HEK293 (cell line): ENCODE results near the gene GPHA2.

Source experiments
- REST ChIP-seq: fragments of 450-650 bp; formaldehyde crosslinking; IDR thresholded peaks from 2 replicates; pipeline ENCODE4 v1.5.1; 2016; ENCODE audit warnings: missing biosample characterization, missing genetic modification characterization
- ZNF121 ChIP-seq: fragments of 450-650 bp; formaldehyde crosslinking; IDR thresholded peaks from 2 replicates; pipeline ENCODE4 v1.5.1; 2016; ENCODE audit warnings: missing biosample characterization, missing genetic modification characterization

GRCh38 chr11:64931290-64931689 is 4.4 kb downstream of the GPHA2 start:
- no peak for TF ChIP-seq REST (tag by site-specific recombination)
- no peak for TF ChIP-seq ZNF121
